CD4-positive, alpha-beta T cell treated with Interleukin-21 for 1 hour (primary cell): ENCODE data around the gene ST7.
"Not testable (repeated sequence)": the region's sequence is repeated elsewhere in the genome, so short reads cannot be mapped to it uniquely, and the experiment has no call there.

Source experiments
- DNase-seq: peaks from one replicate; pipeline ENCODE4 v3.0.0-alpha.2; 2020

Gene ST7

GRCh38 chr7:117243390-117243789 is 290.1 kb downstream of the ST7 start:
- no peak for DNase-seq

GRCh38 chr7:117245703-117246102 is 292.4 kb downstream of the ST7 start:
- not testable (repeated sequence) for DNase-seq

DNA sequence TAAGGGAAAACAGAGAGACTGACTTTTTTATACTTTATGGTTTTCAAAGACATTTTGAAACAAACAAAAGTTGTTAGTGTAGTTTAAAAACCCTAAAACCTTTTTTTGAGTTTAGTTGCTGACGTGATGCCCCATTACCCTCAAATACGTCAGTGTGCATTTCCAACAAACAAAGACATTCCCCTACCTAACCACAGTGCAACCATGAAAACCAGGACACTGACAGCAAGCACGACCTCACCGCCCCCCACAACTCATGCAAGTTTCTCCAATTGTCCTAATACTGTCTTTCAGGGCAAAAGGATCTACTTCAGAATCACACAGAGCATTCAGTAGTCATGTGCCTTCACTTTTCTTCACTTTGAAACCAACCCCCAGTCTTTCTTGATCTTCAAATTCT is 294.5 kb downstream of the ST7 start:
- no peak for DNase-seq

- DNase-seq = no peak
Observed at GRCh38 chr7:117248829-117249228, 295.5 kb downstream of the ST7 start.

DNA sequence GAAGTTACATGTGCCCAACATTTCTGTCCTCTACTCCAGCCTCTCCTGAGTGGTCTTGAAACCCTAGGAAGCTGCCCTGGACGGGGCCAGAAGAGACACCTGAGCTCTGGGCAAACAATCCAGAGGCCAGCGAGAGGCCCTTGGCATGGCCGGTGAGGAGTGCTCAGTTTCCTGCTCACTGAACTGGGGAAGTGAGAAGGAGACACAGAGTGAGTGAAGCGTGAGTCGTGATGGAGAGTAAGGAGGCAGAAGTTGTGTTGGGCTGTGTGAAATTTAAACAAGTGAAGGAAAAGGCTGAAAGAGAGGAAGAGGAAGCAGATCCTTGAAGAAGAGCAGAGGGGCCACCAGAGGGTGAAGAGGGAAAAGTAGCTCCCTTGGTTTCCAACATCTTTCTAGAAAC is 296.4 kb downstream of the ST7 start:
- DNase-seq = no peak

DNA sequence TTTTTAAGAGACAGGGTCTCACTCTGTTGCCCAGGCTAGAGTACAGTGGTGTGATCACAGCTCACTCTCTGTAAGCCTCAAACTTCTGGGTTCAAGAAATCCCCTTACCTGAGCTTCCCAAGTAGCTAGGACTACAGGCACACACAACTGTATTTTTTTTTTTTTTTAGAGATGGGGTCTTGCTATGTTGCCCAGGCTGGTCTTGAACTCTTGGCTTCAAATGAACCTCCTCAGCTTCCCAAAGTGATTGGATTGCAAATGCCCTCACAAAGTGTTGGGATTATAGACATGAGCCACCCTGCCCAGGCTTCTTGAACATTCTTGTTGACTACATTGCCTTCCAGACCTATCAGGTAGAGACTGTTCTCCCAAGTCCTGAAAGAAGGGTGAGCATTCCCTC is 296.9 kb downstream of the ST7 start:
- no peak for DNase-seq

- no peak for DNase-seq
Observed at GRCh38 chr7:117250801-117251200, 297.5 kb downstream of the ST7 start.

DNA sequence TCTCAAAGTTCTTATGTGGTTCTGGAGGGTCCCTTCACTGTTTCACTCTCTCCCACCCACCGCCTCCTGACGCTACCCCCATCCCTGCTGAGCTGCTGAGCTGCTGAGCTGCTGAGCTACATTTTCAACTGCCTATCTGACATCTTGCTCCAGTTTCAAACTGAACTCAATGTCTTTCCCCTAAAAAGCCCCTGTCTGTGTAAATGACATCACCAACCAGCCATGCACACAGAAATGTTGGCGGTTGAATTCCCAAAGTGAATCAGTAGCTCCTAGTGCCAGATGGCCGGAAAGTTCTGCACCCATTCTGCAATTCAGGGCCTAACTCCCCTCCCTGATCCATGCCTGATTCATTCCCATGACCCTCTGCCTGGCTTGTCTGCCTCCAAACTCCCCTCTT is 298.4 kb downstream of the ST7 start:
- no peak for DNase-seq

- DNase-seq = no peak
Observed at GRCh38 chr7:117259615-117260014, 306.3 kb downstream of the ST7 start.

DNA sequence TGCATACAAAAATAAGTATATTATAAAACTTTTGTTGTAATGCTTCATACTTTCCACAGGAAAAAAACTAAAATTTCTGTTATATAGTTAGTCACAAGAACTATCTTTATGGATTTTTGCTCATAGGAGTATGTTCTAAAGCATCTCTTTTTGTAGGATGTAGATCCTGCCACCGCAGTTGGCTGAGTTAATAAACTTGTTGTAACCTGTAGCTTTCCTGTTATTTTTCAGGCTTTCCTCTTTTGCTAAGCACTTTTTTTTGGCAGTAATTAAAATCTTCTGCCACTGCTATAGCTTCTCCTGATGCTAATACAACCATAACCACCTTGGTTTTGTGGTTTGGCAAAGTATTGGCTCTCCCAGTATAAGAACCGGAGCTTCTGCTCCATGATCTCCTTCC is 309.2 kb downstream of the ST7 start:
- no peak for DNase-seq

- DNase-seq = no peak
Observed at GRCh38 chr7:117264716-117265115, 311.4 kb downstream of the ST7 start.

- DNase-seq = no peak
Observed at GRCh38 chr7:117269417-117269816, 316.1 kb downstream of the ST7 start.

- no peak for DNase-seq
Observed at GRCh38 chr7:117269886-117270285, 316.6 kb downstream of the ST7 start.

DNA sequence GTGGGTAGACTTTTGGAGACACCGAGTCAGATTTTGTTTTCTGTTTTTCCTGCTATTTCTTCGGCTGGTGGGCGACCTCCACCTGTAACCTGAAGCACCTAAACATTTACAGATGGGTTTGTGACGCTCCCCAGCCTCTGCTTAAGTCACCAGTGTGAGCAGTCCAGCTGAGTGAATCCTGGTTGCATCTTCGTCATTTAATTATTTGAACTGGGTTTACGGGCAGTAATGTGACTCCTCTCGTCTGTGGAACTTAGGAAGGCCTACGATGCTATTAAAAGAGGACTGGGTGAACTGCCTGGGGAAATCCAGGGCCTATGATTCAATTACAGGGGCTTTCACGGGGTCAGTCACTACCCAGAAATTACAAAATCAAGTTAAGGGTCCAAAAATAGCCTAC is 317.1 kb downstream of the ST7 start:
- no peak for DNase-seq

GRCh38 chr7:117271566-117271965 is 318.3 kb downstream of the ST7 start:
- DNase-seq = no peak

- no peak for DNase-seq
Observed at GRCh38 chr7:117272017-117272759, 318.9 kb downstream of the ST7 start.

GRCh38 chr7:117273325-117273724 is 320.0 kb downstream of the ST7 start:
- DNase-seq = no peak

GRCh38 chr7:117273814-117274225 is 320.5 kb downstream of the ST7 start:
- no peak for DNase-seq

- DNase-seq = no peak
Observed at GRCh38 chr7:117274951-117275350, 321.6 kb downstream of the ST7 start.

GRCh38 chr7:117277576-117277975 is 324.3 kb downstream of the ST7 start:
- DNase-seq = no peak

DNA sequence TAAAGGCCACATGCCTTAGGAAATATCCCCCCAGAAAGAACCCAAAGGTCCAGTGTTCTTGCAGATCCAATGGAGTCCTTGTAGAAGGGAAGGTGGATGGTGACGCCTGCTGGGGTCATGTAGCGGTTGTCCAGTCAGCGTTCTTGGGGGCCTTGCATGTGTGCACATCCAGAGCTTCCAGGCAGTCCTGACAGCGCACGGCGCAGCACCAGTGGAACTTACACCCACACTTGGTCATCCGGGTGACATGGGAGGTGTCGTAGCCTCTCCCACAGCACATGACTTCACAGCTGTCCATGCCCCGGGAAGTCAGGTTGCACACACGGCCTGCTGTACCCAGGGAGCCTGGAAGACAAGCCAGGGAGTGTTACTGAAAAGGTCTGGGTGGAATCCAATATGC is 324.7 kb downstream of the ST7 start:
- no peak for DNase-seq

- no peak for DNase-seq
Observed at GRCh38 chr7:117279203-117279602, 325.9 kb downstream of the ST7 start.
